ENCODE data around the gene C2orf76.
"Not testable (repeated sequence)": the region's sequence is repeated elsewhere in the genome, so short reads cannot be mapped to it uniquely, and the experiment has no call there.

The C2orf76 gene

GRCh38 chr2:119377294-119377992 lies 10.8 kb upstream of the C2orf76 start:
- DNase-seq (ENCODE audit: low read depth): no peak

GRCh38 chr2:119376810-119377209 lies 10.2 kb upstream of the C2orf76 start:
- no peak for DNase-seq (ENCODE audit: low read depth)

GRCh38 chr2:119376406-119376805 lies 9.8 kb upstream of the C2orf76 start:
- not testable (repeated sequence) for DNase-seq (ENCODE audit: low read depth)

DNA sequence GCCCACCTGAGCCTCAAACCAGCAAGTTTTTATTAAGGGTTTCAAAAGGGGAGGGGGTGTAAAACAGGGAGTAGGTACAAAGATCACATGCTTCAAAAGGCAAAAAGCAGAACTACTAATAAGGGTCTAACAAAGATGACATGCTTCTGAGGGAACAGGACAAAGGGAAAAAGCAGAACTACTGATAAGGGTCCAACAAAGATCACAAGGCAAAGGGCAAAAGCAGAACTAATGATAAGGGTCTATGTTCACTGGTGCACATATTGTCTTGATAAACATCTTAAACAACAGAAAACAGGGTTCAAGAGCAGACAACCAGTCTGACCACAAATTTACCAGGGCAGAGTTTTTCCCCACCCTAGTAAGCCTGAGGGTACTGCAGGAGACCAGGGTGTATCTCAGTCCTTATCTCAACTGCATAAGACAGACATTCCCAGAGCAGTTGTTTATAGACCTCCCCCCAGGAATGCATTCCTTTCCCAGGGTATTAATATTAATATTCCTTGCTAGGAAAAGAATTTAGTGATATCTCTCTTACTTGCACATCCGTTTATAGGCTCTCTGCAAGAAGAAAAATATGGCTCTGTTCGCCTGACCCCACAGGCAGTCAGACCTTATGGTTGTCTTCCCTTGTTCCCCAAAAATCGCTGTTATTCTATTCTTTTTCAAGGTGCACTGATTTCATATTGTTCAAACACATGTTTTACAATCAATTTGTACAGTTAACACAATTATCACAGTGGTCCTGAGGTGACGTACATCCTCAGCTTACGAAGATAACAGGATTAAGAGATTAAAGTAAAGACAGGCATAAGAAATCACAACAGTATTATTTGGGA lies 7.5 kb upstream of the C2orf76 start:
- not testable (repeated sequence) for DNase-seq (ENCODE audit: low read depth)

GRCh38 chr2:119372778-119373568 lies 6.3 kb upstream of the C2orf76 start:
- DNase-seq (ENCODE audit: low read depth): no peak

DNA sequence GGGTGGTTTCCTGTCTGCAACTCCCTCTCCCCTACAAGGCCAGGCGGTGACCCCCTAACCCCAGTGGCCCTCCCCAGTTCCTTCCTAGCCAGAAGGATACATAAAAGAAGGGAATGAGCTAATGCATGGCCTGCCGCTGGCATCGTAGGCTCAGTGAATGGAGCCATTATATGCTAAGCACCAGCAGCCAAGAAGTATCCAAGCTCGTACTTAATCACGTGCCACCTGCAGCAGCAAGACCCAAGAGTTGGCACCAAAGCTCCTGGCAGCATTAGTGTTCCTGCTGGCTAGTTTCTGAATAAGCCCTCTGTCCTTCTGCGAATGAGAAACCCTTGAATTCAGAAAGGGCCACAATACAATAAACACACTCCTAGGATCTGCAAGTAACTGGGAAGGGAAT lies 4.5 kb upstream of the C2orf76 start:
- DNase-seq (ENCODE audit: low read depth): no peak

DNA sequence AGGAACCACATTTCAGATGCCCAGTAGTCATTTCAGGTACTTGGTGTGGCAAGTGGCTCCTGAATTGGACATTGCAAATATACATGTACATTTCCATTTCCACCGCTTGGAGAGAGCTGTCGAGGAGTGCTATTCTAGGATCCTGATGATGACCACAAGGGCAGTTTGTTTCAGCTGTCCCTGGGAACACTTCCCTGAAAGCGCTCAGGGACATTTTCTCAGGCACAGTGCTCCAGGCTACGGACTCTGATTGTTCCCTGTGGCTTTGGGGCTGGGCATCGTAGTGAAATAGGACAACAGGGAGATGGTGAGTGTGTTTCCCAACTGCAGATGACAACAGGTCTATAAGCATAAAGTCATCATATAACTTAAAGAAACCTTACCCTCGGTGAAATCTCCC lies 3.2 kb upstream of the C2orf76 start:
- DNase-seq (ENCODE audit: low read depth): no peak

- peak; percentile 25 for DNase-seq (ENCODE audit: low read depth)
Measured at GRCh38 chr2:119367472-119368099, 952 bp upstream of the C2orf76 start.

- DNase-seq (ENCODE audit: low read depth): no peak
Measured at GRCh38 chr2:119366161-119366648, 429 bp downstream of the C2orf76 start.

DNA sequence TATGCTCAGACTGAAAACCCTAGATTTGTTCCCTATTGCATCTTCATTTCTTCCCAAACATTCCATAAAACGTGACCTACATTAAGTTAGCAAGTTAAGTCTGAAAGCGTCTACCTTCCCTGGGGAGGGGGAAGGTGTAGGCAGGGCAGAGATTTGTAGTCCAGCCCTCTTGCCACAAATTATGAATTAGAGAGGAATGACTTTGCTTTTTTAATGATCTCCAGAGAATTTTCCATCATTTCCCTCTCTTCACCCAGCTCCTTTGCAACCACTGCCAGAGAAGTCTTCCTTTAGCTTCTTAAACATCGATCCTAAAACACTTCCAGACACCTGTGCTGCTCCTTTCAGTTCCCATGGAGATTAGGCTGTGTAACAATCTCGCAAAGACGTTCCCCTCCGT lies 1.2 kb downstream of the C2orf76 start:
- DNase-seq (ENCODE audit: low read depth): no peak

DNA sequence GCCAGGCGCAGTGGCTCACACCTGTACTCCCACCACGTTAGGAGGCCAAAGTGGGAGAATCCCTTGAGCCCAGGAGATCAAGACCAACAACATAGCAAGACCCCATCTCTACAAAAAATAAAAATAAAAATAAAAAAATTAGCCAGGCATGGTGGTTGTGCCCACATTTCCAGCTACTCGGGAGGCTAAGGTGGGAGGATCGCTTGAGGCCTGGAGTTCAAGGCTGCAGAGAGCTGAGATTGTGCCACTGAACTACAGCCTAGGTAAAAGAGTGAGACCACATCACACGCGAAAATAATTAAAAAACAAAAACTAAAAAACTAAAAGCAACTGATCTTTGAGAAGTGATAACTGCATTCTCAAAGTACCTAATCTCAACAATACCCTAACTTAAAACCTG lies 1.8 kb downstream of the C2orf76 start:
- DNase-seq (ENCODE audit: low read depth): no peak

GRCh38 chr2:119360423-119360966 lies 6.1 kb downstream of the C2orf76 start:
- no peak for DNase-seq (ENCODE audit: low read depth)

DNA sequence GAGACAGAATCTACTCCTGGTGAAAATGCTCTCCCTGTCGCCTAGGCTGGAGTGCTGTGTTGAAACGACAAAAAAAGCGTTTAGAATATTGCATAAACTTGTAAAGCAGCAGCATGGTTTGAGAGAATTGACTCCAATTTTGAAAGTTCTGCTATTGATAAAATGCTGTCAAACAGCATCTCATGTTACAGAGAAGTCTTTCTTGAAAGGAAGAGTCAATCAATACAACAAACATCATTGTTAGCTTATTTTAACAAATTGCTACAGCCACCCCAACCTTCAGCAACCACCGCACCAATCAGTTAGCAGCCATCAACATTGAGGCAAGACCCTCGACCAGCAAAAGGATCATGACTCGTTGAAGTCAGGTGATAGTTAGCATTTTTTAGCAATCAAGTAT lies 6.9 kb downstream of the C2orf76 start:
- DNase-seq (ENCODE audit: low read depth): no peak

GRCh38 chr2:119354860-119355259 lies 11.8 kb downstream of the C2orf76 start:
- DNase-seq (ENCODE audit: low read depth): no peak

DNA sequence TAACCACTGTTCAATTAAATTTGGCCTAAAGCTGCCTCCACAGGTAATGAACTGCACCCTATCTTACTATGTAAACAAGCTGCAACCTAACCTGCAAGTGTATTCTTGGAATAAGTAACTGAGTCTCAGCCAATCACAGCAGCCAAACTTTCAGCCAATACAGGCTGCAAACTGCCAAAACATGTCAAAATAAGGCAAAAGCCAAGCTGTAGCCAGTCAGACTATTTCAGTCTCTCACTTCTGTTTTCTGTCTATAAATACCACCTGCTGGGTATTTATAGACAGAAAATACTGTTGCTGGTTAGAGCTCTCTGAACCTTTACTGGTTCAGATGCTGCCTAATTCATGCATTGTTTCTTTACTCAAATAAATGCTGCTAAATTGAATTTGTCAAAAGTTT lies 14.3 kb downstream of the C2orf76 start:
- no peak for DNase-seq (ENCODE audit: low read depth)

GRCh38 chr2:119350311-119350998 lies 16.2 kb downstream of the C2orf76 start:
- DNase-seq (ENCODE audit: low read depth): no peak

- DNase-seq (ENCODE audit: low read depth): no peak
Measured at GRCh38 chr2:119349289-119349688, 17.3 kb downstream of the C2orf76 start.

DNA sequence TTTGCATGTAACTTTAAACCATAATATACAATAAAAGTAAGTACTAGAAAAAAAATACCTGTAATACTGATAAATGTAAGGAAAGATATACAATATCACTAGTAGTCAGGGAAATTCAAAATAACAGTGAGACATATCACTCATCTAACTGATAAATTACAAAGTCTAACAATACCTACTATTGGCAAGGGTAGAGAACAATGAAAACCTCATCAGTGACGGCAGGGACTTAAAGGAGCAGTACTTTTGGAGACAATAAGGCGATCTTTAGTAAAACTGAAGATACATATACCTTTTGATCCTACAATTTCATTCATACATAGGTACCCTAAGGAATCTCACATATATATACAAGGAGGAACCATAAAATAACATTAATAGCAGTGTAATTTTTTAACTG lies 24.9 kb downstream of the C2orf76 start:
- DNase-seq (ENCODE audit: low read depth): no peak

- no peak for DNase-seq (ENCODE audit: low read depth)
Measured at GRCh38 chr2:119339562-119339923, 27.1 kb downstream of the C2orf76 start.

DNA sequence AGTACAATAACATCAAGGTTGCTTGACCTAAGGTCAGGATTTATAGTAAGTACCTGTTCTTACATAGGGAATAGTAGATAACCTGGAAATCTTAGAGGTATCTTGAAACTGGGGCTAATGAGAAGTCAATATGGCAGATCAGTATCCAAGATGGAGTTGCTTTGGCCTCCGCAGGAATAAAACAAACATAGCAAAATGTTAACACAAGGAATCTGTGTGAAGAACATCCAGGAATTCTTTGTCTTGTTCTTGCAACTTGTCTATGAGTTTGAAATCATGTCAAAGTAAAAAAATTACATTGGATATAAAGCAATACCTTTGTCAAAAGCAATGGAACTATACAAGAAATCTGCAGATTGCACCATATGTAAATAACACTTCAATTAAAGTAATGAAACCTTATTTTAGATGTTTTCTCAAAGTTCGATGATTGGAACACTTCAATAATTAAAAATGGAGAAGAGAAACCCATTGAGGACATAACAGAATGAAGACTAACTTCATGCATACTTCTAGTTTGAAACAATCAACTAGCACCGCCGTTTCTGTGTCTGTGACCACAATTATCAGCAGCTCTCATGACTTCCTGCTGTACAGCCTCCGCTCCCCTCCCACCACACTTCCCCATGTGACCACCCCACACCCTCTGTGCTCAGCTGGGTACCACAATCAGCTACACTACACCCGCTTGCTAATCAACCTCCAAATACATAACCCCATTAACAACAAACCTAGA lies 27.6 kb downstream of the C2orf76 start:
- DNase-seq (ENCODE audit: low read depth): peak; percentile 2

DNA sequence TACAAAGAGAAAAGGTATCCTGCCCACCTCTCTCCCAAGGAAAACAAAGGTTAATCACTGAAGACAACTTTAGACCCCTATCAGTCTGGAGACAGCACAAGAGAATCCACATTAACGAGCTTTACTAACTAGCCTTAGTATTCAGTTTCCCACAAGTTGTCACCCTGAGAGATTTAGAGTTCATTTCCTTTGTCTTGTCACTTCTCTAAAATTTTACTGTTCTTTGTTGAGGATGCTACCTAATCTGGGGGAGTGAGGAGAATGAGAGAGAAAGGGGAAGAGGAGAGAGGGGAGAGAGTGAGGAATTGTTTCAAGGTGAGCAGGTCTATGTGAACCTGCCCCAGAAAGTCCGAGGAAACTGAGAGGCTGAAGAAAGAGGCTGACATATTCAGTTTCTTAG lies 28.4 kb downstream of the C2orf76 start:
- no peak for DNase-seq (ENCODE audit: low read depth)

Data from T-helper 22 cell (primary cell).